CD8-positive, alpha-beta memory T cell (primary cell): ENCODE measurements around the gene NDUFB10. TPM values are rescaled to one million over a fixed set of nuclear protein-coding genes. Genes with fewer than 3 reads are reported as not detected.
A peak's percentile ranks its signal among the peaks of the same experiment; 100 is the strongest.

ENCODE experiments used
- CTCF ChIA-PET: fragments of 350-600 bp; sonication (Branson Sonifier 250); formaldehyde crosslinking; loops from one replicate; lab custom pipeline; 2021; ENCODE audit warnings: antibody characterized with exemption; lab: Charles Lee
- POLR2A ChIA-PET: fragments of 350-600 bp; sonication (Branson Sonifier 250); formaldehyde crosslinking; loops from one replicate; lab custom pipeline; 2021; ENCODE audit warnings: antibody characterized with exemption; lab: Charles Lee
- DNase-seq, 5 donors: peaks; one replicate each; pipeline versions ENCODE4 v3.0.0 to v3.0.0-alpha.2; 2020 to 2022; ENCODE audit warnings: mixed read lengths in 1 of 5
- H3K27ac ChIP-seq: one replicate; pipeline ENCODE4 v1.7.0; 2013; ENCODE audit warnings: low read depth, mild to moderate bottlenecking, low read length, moderate library complexity
- H3K27me3 ChIP-seq: 2 replicates; pipeline ENCODE4 v1.7.0; 2013; ENCODE audit warnings: low read length, mild to moderate bottlenecking; ENCODE audit not compliant: insufficient read depth, poor library complexity, severe bottlenecking
- H3K36me3 ChIP-seq: 2 replicates; pipeline ENCODE4 v1.7.0; 2013; ENCODE audit warnings: mild to moderate bottlenecking, low read length, moderate library complexity; ENCODE audit not compliant: insufficient read depth
- H3K4me1 ChIP-seq: 2 replicates; pipeline ENCODE4 v1.7.0; 2013; ENCODE audit warnings: mild to moderate bottlenecking, low read length, moderate library complexity; ENCODE audit not compliant: insufficient read depth
- H3K4me3 ChIP-seq: 2 replicates; pipeline ENCODE4 v1.7.0; 2013; ENCODE audit warnings: mild to moderate bottlenecking, low read length
- H3K9me3 ChIP-seq: 2 replicates; pipeline ENCODE4 v1.7.0; 2013; ENCODE audit warnings: mild to moderate bottlenecking, low read length
- H3K27ac Mint-ChIP-seq, 8 donors: one replicate each; pipeline ENCODE4 v1.8.0; 2020 to 2021; ENCODE audit warnings: mixed read lengths in 8 of 8, mild to moderate bottlenecking in 6 of 8, inconsistent platforms in 3 of 8, moderate library complexity in 3 of 8
- H3K27me3 Mint-ChIP-seq, 2 donors: one replicate each; pipeline ENCODE4 v1.8.0; 2020 to 2021; ENCODE audit warnings: mixed read lengths in 2 of 2, mild to moderate bottlenecking in 1 of 2, moderate library complexity in 1 of 2
- H3K36me3 Mint-ChIP-seq, 3 donors: one replicate each; pipeline ENCODE4 v1.8.0; 2020 to 2021; ENCODE audit warnings: mixed read lengths in 3 of 3, inconsistent platforms in 1 of 3, mild to moderate bottlenecking in 1 of 3
- H3K4me1 Mint-ChIP-seq, 3 donors: one replicate each; pipeline ENCODE4 v1.8.0; 2020 to 2021; ENCODE audit warnings: mixed read lengths in 3 of 3, inconsistent platforms in 1 of 3, mild to moderate bottlenecking in 1 of 3
- H3K4me3 Mint-ChIP-seq, 7 donors: one replicate each; pipeline ENCODE4 v1.8.0; 2020 to 2021; ENCODE audit warnings: mixed read lengths in 7 of 7, mild to moderate bottlenecking in 6 of 7, moderate library complexity in 4 of 7, inconsistent platforms in 2 of 7
- H3K9me3 Mint-ChIP-seq, 5 donors: one replicate each; pipeline ENCODE4 v1.8.0; 2020 to 2022; ENCODE audit warnings: mixed read lengths in 5 of 5, mild to moderate bottlenecking in 3 of 5, moderate library complexity in 2 of 5, inconsistent platforms in 1 of 5
- polyA plus RNA-seq: library from polyadenylated mRNA; unstranded; fragments of 300-500 nt; fragmentation: Illumina TruSeq; gene quantifications from one replicate; pipeline ENCODE4 v1.2.3, GENCODE V29; 2021
- total RNA-seq, 2 experiments: library from RNA; stranded (reverse); gene quantifications; one replicate each; pipeline ENCODE4 v1.2.3, GENCODE V29; 2021

NDUFB10 gene
- total and polyA plus RNA-seq, 3 experiments from 2014 or later, result 150 to 236 (median 152) TPM

DNA sequence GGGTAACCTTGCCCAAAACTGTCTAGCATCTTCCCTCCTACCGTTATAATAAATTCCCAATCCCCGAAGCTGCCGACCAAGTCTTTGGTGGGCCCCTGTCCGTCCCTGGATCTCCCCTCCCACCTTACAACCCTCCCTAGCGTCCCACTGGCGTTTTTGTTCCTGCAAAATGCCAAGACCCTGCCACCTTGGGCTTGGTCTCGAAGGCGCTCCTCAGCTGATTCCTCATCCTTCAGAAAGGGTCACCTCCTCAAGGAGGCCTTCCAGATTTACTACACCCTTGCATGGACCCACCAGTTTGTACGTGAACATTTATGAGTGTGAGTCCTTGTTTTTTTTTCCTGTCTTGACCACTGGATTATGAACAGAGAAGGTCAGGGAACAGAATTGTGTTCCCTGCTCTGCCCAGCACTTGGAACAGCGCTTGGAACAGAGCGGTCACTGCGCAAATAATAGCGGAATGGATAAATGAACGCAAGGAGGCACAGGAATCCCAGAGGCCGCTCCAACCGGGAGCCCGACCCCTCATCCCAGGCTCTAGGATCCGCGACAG is 23.7 kb downstream of the NDUFB10 start:
- H3K27ac Mint-ChIP-seq, result peak overlapping the region in 7 of 8 donors; percentile 41 to 86 (median 55)

GRCh38 chr16:1983544-1984346 is 24.4 kb downstream of the NDUFB10 start, which contains the start of gene GFER:
Gene GFER, plus strand, starts transcription at chr16:1984193. Its CDS starts 26 bp downstream, at chr16:1984219.
- Histone ChIP-seq H3K36me3 (no peaks in the 10 kb centered on the region), H3K4me3 (peak within 1 kb of the TSS; percentile 73), H3K9me3 (no peaks in the 10 kb centered on the region), H3K27ac (peak within 1 kb of the TSS; percentile 54), H3K4me1 (peaks cover 20% of the 10 kb centered on the region), H3K27me3 (peaks cover 16% of the 10 kb centered on the region)
- ChIA-PET POLR2A (interaction anchor here (0.6 to 3.2 kb wide), 5 partner anchors 12 to 476 kb away, joined by 3 to 23 read pairs (median 6); partner anchors contain the start of genes RNF151, RPS2, TBL3 and TEDC2), CTCF (interaction anchor here (1.1 to 1.7 kb wide), 3 partner anchors 18 to 55 kb away, joined by 3 read pairs; partner anchors contain the start of gene RPS2)
- peak; percentile 52 to 75 (median 58) for DNase-seq
- Mint-ChIP-seq H3K36me3 (peaks cover 0 to 17% (median 0%) of the 10 kb centered on the region in 3 donors), H3K27ac (peak within 1 kb of the TSS; percentile 54 to 86 (median 74)), H3K4me1 (peaks cover 11 to 27% (median 16%) of the 10 kb centered on the region in 3 donors), H3K4me3 (peak within 1 kb of the TSS; percentile 79 to 92 (median 82)), H3K9me3 (no peaks in the 10 kb centered on the region), H3K27me3 (peaks cover 16 to 19% of the 10 kb centered on the region in 2 donors)

More for the DNA sequence above, 23.7 kb downstream of the NDUFB10 start:
- DNase-seq, result no peak
- H3K4me1 Mint-ChIP-seq, result peaks cover 8 to 23% (median 12%) of the 10 kb centered on the region in 3 donors
- peaks cover 0 to 23% (median 0%) of the 10 kb centered on the region in 3 donors for H3K36me3 Mint-ChIP-seq
- Histone ChIP-seq H3K36me3 (no peaks in the 10 kb centered on the region), H3K27me3 (peaks cover 16% of the 10 kb centered on the region), H3K27ac (peak overlapping the region; percentile 54), H3K9me3 (no peaks in the 10 kb centered on the region), H3K4me3 (peak overlapping the region; percentile 73), H3K4me1 (peaks cover 20% of the 10 kb centered on the region)
- CTCF ChIA-PET, result interaction anchor here (1.1 to 1.7 kb wide), 4 partner anchors 17 to 54 kb away, joined by 3 read pairs; partner anchors contain the start of gene RPS2
- peaks cover 16% of the 10 kb centered on the region in 2 donors for H3K27me3 Mint-ChIP-seq
- POLR2A ChIA-PET, result interaction anchor here (1.1 to 3.2 kb wide), 3 partner anchors 12 to 172 kb away, joined by 3 to 23 read pairs (median 6); partner anchors contain the start of genes RPS2, TBL3 and TRAF7
- H3K9me3 Mint-ChIP-seq, result no peaks in the 10 kb centered on the region
- peak overlapping the region; percentile 77 to 92 (median 82) for H3K4me3 Mint-ChIP-seq

- POLR2A ChIA-PET, result interaction anchor here (0.6 to 3.2 kb wide), 6 partner anchors 13 to 201 kb away, joined by 3 to 23 read pairs (median 5); partner anchors contain the start of genes RNF151, RPS2, TBL3 and TRAF7
Observed at GRCh38 chr16:1984347-1985225, 25.2 kb downstream of the NDUFB10 start.

DNA sequence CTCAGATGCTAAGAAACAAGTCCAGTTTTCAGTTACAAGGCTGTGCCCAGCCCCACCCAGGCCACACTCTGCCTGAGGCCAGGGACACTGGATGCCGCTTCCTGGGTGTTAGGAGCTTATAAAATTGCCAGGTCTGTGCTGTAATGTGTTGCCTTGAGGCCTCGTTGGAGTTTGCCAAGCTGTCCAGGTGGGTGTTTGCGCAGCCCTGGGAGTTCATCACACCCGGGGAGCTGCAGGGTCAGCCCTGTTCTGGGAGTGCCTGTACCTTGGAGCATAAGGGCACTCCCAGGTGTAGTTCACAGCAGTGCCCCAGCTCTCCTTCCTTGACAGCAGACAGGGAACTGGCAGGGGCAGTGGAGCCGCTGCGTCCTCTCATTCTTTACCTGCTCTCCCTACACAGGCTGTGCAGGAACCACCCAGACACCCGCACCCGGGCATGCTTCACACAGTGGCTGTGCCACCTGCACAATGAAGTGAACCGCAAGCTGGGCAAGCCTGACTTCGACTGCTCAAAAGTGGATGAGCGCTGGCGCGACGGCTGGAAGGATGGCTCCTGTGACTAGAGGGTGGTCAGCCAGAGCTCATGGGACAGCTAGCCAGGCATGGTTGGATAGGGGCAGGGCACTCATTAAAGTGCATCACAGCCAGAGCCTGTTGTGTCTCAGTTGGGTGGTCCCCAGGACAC is 26.3 kb downstream of the NDUFB10 start:
- H3K36me3 Mint-ChIP-seq, result peaks cover 0 to 17% (median 0%) of the 10 kb centered on the region in 3 donors
- H3K4me1 Mint-ChIP-seq, result peaks cover 18 to 38% (median 19%) of the 10 kb centered on the region in 3 donors
- Histone ChIP-seq H3K27ac (peak overlapping the region; percentile 54), H3K27me3 (peaks cover 22% of the 10 kb centered on the region), H3K9me3 (no peaks in the 10 kb centered on the region), H3K4me3 (no peak overlapping the region), H3K4me1 (peaks cover 24% of the 10 kb centered on the region), H3K36me3 (no peaks in the 10 kb centered on the region)
- POLR2A ChIA-PET, result interaction anchor here (0.6 to 3.2 kb wide), 2 partner anchors 21 to 22 kb away, joined by 3 to 23 read pairs; partner anchors contain the start of gene RPS2
- peaks cover 11 to 22% of the 10 kb centered on the region in 2 donors for H3K27me3 Mint-ChIP-seq
- no peaks in the 10 kb centered on the region for H3K9me3 Mint-ChIP-seq
- DNase-seq, result no peak
- peak overlapping the region in 2 of 8 donors; percentile 57 to 84 for H3K27ac Mint-ChIP-seq
- H3K4me3 Mint-ChIP-seq, result peak overlapping the region; percentile 66 to 85 (median 81)
- CTCF ChIA-PET, result interaction anchor here (0.9 to 2.0 kb wide), 4 partner anchors 14 to 22 kb away, joined by 3 to 5 read pairs (median 4); partner anchors contain the start of gene TBL3

More at GRCh38 chr16:1984347-1985225, 25.2 kb downstream of the NDUFB10 start:
- Histone ChIP-seq H3K27me3 (peaks cover 22% of the 10 kb centered on the region), H3K27ac (peak overlapping the region; percentile 54), H3K9me3 (no peaks in the 10 kb centered on the region), H3K4me3 (peak overlapping the region; percentile 73), H3K4me1 (peaks cover 20% of the 10 kb centered on the region), H3K36me3 (no peaks in the 10 kb centered on the region)
- H3K27ac Mint-ChIP-seq, result peak overlapping the region; percentile 37 to 84 (median 65)
- H3K27me3 Mint-ChIP-seq, result peaks cover 16 to 23% of the 10 kb centered on the region in 2 donors
- peak in 1 of 5 donors; percentile 19 for DNase-seq
- no peaks in the 10 kb centered on the region for H3K9me3 Mint-ChIP-seq
- H3K4me3 Mint-ChIP-seq, result peak overlapping the region; percentile 66 to 85 (median 82)
- H3K4me1 Mint-ChIP-seq, result peaks cover 16 to 35% (median 19%) of the 10 kb centered on the region in 3 donors
- peaks cover 0 to 17% (median 0%) of the 10 kb centered on the region in 3 donors for H3K36me3 Mint-ChIP-seq
- CTCF ChIA-PET, result interaction anchor here (1.4 to 2.0 kb wide), 2 partner anchors 19 to 20 kb away, joined by 3 to 5 read pairs; no protein-coding TSS in a partner anchor

- Mint-ChIP-seq H3K4me3 (peak overlapping the region in 2 of 7 donors; percentile 48 to 54), H3K9me3 (no peaks in the 10 kb centered on the region), H3K4me1 (peaks cover 28 to 52% (median 28%) of the 10 kb centered on the region in 3 donors), H3K27me3 (peaks cover 12 to 14% of the 10 kb centered on the region in 2 donors), H3K27ac (peak overlapping the region in 2 of 8 donors; percentile 27 to 68), H3K36me3 (peaks cover 0 to 17% (median 0%) of the 10 kb centered on the region in 3 donors)
- Histone ChIP-seq H3K27ac (no peak overlapping the region), H3K4me3 (no peak overlapping the region), H3K9me3 (no peaks in the 10 kb centered on the region), H3K27me3 (peaks cover 14% of the 10 kb centered on the region), H3K4me1 (peaks cover 37% of the 10 kb centered on the region), H3K36me3 (no peaks in the 10 kb centered on the region)
- ChIA-PET POLR2A (interaction anchor here (2.6 kb wide), 1 partner anchor 22 kb away, joined by 9 read pairs; the partner anchor contains the start of gene RPS2), CTCF (interaction anchor here (1.3 kb wide), 1 partner anchor 15 kb away, joined by 5 read pairs; the partner anchor contains the start of gene TBL3)
- DNase-seq, result no peak
Observed at GRCh38 chr16:1987198-1987597, 27.9 kb downstream of the NDUFB10 start.

GRCh38 chr16:1989209-1990100 is 30.1 kb downstream of the NDUFB10 start, which contains the start of gene SYNGR3:
Gene SYNGR3, plus strand, starts transcription at chr16:1989970. Its CDS starts 133 bp downstream, at chr16:1990103.
- CTCF ChIA-PET, result interaction anchor here (1.3 kb wide), 1 partner anchor 15 kb away, joined by 3 read pairs; no protein-coding TSS in a partner anchor
- POLR2A ChIA-PET, result interaction anchor here (1.0 to 2.6 kb wide), 2 partner anchors 18 to 24 kb away, joined by 3 to 9 read pairs; partner anchors contain the start of genes RPS2 and TBL3
- Histone ChIP-seq H3K27ac (peak within 1 kb of the TSS; percentile 51), H3K27me3 (peaks cover 14% of the 10 kb centered on the region), H3K9me3 (no peaks in the 10 kb centered on the region), H3K4me3 (peak within 1 kb of the TSS; percentile 64), H3K4me1 (peaks cover 26% of the 10 kb centered on the region), H3K36me3 (no peaks in the 10 kb centered on the region)
- no peak for DNase-seq
- Mint-ChIP-seq H3K27me3 (peaks cover 9 to 10% of the 10 kb centered on the region in 2 donors), H3K9me3 (no peaks in the 10 kb centered on the region), H3K36me3 (peaks cover 0 to 17% (median 0%) of the 10 kb centered on the region in 3 donors), H3K27ac (peak within 1 kb of the TSS in 7 of 8 donors; percentile 50 to 95 (median 91)), H3K4me3 (peak within 1 kb of the TSS; percentile 63 to 88 (median 79)), H3K4me1 (peaks cover 22 to 50% (median 25%) of the 10 kb centered on the region in 3 donors)
